GM12878 (cell line): ENCODE measurements around the gene LSM14A. TPM values are rescaled to one million over a fixed set of nuclear protein-coding genes. Genes with fewer than 3 reads are reported as not detected.

ENCODE experiments used
- ATAC-seq: fragments of 200-7000 bp; cut with Tn5 transposase; 3 replicates; pipeline ENCODE4 v1.9.1; 2020; ENCODE audit warnings: mild to moderate bottlenecking, moderate library complexity
- BruUV-seq: library from RNA; stranded (reverse); fragments of 400-500 nt; replicated peaks from 2 replicates; lab custom pipeline; 2021; lab: Mats Ljungman, UMichigan
- CTCF ChIA-PET: fragments of 300-600 bp; sonication (Branson Sonifier 250); formaldehyde crosslinking; extraction: SDS; loops from one replicate; lab custom pipeline; 2021; ENCODE audit warnings: inconsistent platforms; lab: Yijun Ruan, JAX
- POLR2A ChIA-PET: fragments of 350-600 bp; formaldehyde crosslinking; extraction: SDS; loops from one replicate; lab custom pipeline; 2021; ENCODE audit warnings: inconsistent platforms; lab: Charles Lee
- RAD21 ChIA-PET: fragments of 300-600 bp; sonication (Branson Sonifier 250); formaldehyde crosslinking; loops from one replicate; lab custom pipeline; 2023; ENCODE audit warnings: antibody characterized with exemption; ENCODE audit not compliant: unreplicated experiment; lab: Charles Lee
- SMC1A ChIA-PET: fragments of 300-600 bp; sonication (Branson Sonifier 250); formaldehyde crosslinking; loops from one replicate; lab custom pipeline; 2023; ENCODE audit not compliant: unreplicated experiment, uncharacterized antibody; lab: Charles Lee
- DNase-seq: peaks from one replicate; pipeline ENCODE4 v3.0.0-alpha.2; 2011; ENCODE audit warnings: low read depth, low spot score
- FAIRE-seq: peaks from 3 replicates; lab custom pipeline; 2011; peaks lifted over from hg19 to GRCh38; lab: Jason Lieb, UNC
- H2AFZ ChIP-seq: 2 replicates; pipeline ENCODE4 v1.6.0; 2011; ENCODE audit warnings: low read depth, low read length, control low read depth; ENCODE audit not compliant: control insufficient read depth
- H3K27ac ChIP-seq: 2 replicates; pipeline ENCODE4 v1.5.1; 2011; ENCODE audit warnings: control low read depth; ENCODE audit not compliant: control insufficient read depth, insufficient read depth
- H3K27me3 ChIP-seq, 2 experiments: replicated peaks in 1 of 2; 2 replicates each; pipeline versions ENCODE4 v1.6.0 to v1.6.1; 2011; ENCODE audit warnings: low read length in 1 of 2; ENCODE audit not compliant: control insufficient read depth in 2 of 2, insufficient read depth in 2 of 2
- H3K36me3 ChIP-seq, 2 experiments: 2 replicates each; pipeline ENCODE4 v1.5.1; 2011; ENCODE audit warnings: low read length in 1 of 2; ENCODE audit not compliant: control insufficient read depth in 2 of 2, insufficient read depth in 2 of 2
- H3K4me1 ChIP-seq: 2 replicates; pipeline ENCODE4 v1.6.1; 2011; ENCODE audit warnings: mild to moderate bottlenecking, low read length, moderate library complexity, mixed read lengths; ENCODE audit not compliant: control insufficient read depth, insufficient read depth
- H3K4me2 ChIP-seq: 2 replicates; pipeline ENCODE4 v1.6.0; 2011; ENCODE audit warnings: control low read depth; ENCODE audit not compliant: control insufficient read depth, insufficient read depth
- H3K4me3 ChIP-seq: fragments of 200-600 bp; sonication (generic); 2 replicates; pipeline ENCODE4 v1.5.1; 2016
- H3K79me2 ChIP-seq: 2 replicates; pipeline ENCODE4 v1.6.0; 2011; ENCODE audit warnings: low read length; ENCODE audit not compliant: control insufficient read depth, insufficient read depth
- H3K9ac ChIP-seq: 2 replicates; pipeline ENCODE4 v1.8.0; 2011; ENCODE audit warnings: low read length, control low read depth, mixed read lengths; ENCODE audit not compliant: control insufficient read depth, insufficient read depth
- H3K9me3 ChIP-seq: replicated peaks from 3 replicates; pipeline ENCODE4 v1.5.1; 2011; ENCODE audit warnings: mild to moderate bottlenecking, low read length; ENCODE audit not compliant: control insufficient read depth, insufficient read depth
- H4K20me1 ChIP-seq: 2 replicates; pipeline ENCODE4 v1.6.0; 2011; ENCODE audit not compliant: control insufficient read depth, insufficient read depth
- BHLHE40 ChIP-seq, 2 experiments: fragments of 450-650 bp in 1 of 2; IDR thresholded peaks; 2 replicates each; pipeline ENCODE4 v1.6.1; 2011 to 2017; ENCODE audit warnings: low read depth in 2 of 2, borderline replicate concordance in 1 of 2, improper control_type of control experiment in 1 of 2, low read length in 1 of 2, mild to moderate bottlenecking in 1 of 2
- ETV6 ChIP-seq, 2 experiments: fragments of 450-650 bp in 1 of 2; IDR thresholded peaks in 1 of 2; conservative IDR thresholded peaks in 1 of 2; 2 replicates each; pipeline ENCODE4 v1.6.1; 2014; ENCODE audit warnings: antibody characterized with exemption in 1 of 2, borderline replicate concordance in 1 of 2, low read depth in 1 of 2, mild to moderate bottlenecking in 1 of 2, moderate library complexity in 1 of 2
- IKZF2 ChIP-seq, 2 experiments: fragments of 450-650 bp; IDR thresholded peaks; 2 replicates each; pipeline ENCODE4 v1.6.1; 2017; ENCODE audit warnings: mild to moderate bottlenecking in 2 of 2, moderate library complexity in 2 of 2
- NBN ChIP-seq: fragments of 450-650 bp; IDR thresholded peaks from 2 replicates; pipeline ENCODE4 v1.6.1; 2016
- NFYA ChIP-seq: IDR thresholded peaks from 2 replicates; pipeline ENCODE4 v1.6.1; 2011; ENCODE audit warnings: low read depth, mild to moderate bottlenecking, low read length, improper control_type of control experiment, borderline replicate concordance
- NR2F1 ChIP-seq: fragments of 450-650 bp; conservative IDR thresholded peaks from 2 replicates; pipeline ENCODE4 v1.6.1; 2017; ENCODE audit warnings: mild to moderate bottlenecking
- POU2F2 ChIP-seq: IDR thresholded peaks from 3 replicates; pipeline ENCODE4 v1.6.1; 2011; ENCODE audit warnings: low read depth, mild to moderate bottlenecking, low read length, borderline replicate concordance
- SMC3 ChIP-seq: IDR thresholded peaks from 2 replicates; pipeline ENCODE4 v1.6.1; 2011; ENCODE audit warnings: low read length, improper control_type of control experiment, borderline replicate concordance
- SP1 ChIP-seq: IDR thresholded peaks from one replicate; pipeline ENCODE4 v1.6.1; 2011; ENCODE audit warnings: low read depth, low read length
- TBL1XR1 ChIP-seq: IDR thresholded peaks from 2 replicates; pipeline ENCODE4 v1.6.1; 2012; ENCODE audit warnings: low read depth, low read length, improper control_type of control experiment
- ZNF687 ChIP-seq: fragments of 450-650 bp; IDR thresholded peaks from 2 replicates; pipeline ENCODE4 v1.6.1; 2017; ENCODE audit warnings: mild to moderate bottlenecking, moderate library complexity
- whole genome bisulfite sequencing: methylation state at CpG from one replicate; pipeline ENCODE4 v1.1.6; 2016; ENCODE audit warnings: low lambda C conversion rate; ENCODE audit not compliant: insufficient replicate concordance, insufficient coverage; ENCODE audit errors: missing lambda C conversion rate; 5-methylcytosine and 5-hydroxymethylcytosine counted together
- in situ Hi-C: fragments of 300-500 bp; cut with MboI; formaldehyde crosslinking; loops from 9 replicates; pipeline ENCODE4 v1.14.3; 2018; ENCODE audit warnings: mixed read lengths
- intact Hi-C: fragments of 100-400 bp; cut with micrococcal nuclease; formaldehyde crosslinking; loops from one replicate; pipeline ENCODE4 v1.14.2; 2022; ENCODE audit not compliant: unreplicated experiment
- polyA plus RNA-seq, 11 experiments: library from polyadenylated mRNA; depleted of rRNA in 4 of 11; unstranded in 6 of 11; stranded (reverse) in 5 of 11; fragments of >200 nt; fragmentation: Nextera tagmentation in 4 of 11; fragmentation: Illumina TruSeq in 1 of 11; extraction: Ambion mirVana in 4 of 11; extraction: Trizol in 1 of 11; gene quantifications; 1 replicate in 1 of 11; 2 replicates in 10 of 11; pipeline versions ENCODE4 v1.2.1 to v1.2.3, GENCODE V29; 2011 to 2016; ENCODE audit warnings: inconsistent platforms in 2 of 11, missing spikeins in 2 of 11, low read depth in 1 of 11
- total RNA-seq, 4 experiments: library from RNA; depleted of rRNA in 3 of 4; stranded (reverse); fragments of >200 nt in 3 of 4; fragmentation: Illumina TruSeq in 1 of 4; extraction: Trizol in 1 of 4; gene quantifications; 2 replicates each; pipeline versions ENCODE4 v1.2.1 to v1.2.3, GENCODE V29; 2013 to 2021
- TF ChIP-seq, protein P1 (sequence below): fragments of 450-650 bp; IDR thresholded peaks from 2 replicates; pipeline ENCODE4 v1.6.1; 2017; ENCODE audit warnings: antibody characterized with exemption, mild to moderate bottlenecking, moderate library complexity
- TF ChIP-seq, protein P2 (sequence below): IDR thresholded peaks from 2 replicates; pipeline ENCODE4 v1.6.1; 2012; ENCODE audit warnings: low read depth, low read length, improper control_type of control experiment

LSM14A gene
- total and polyA plus RNA-seq, 10 of the 15 experiments (the other 5 are each of a cell fraction or from before 2014, with no cell fraction given) = 21.9 to 193 (median 89.4) TPM

DNA sequence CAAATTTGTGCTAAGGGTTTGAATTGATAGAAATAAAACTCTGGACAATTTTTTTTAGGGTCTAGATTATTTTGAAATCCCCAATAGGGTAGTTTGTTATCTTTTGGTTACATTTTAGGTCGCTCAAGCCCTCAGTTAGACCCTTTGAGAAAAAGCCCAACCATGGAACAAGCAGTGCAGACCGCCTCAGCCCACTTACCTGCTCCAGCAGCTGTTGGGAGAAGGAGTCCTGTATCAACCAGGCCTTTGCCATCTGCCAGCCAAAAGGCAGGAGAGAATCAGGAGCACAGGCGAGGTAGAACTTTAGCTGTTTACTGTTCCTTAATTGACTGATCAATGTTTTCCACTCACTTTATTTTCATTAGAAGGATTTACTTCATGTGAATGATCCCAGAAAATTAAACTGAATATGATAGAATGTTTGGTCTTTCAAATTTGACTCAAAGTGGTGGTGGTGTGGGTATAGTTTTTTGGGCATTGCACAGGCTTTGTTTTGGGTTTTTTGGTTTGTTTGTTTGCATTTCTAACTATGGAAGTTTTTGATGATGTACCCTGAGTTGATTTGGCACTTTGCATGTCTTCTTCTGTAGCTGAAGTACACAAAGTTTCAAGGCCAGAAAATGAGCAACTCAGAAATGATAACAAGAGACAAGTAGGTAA lies 42.8 kb downstream of the LSM14A start:
- peaks cover 1 to 31% of the 10 kb centered on the region in 2 experiments for H3K36me3 ChIP-seq

More for the DNA sequence above, 42.8 kb downstream of the LSM14A start:
- H3K27ac ChIP-seq = no peak overlapping the region
- H3K79me2 ChIP-seq = no peaks in the 10 kb centered on the region
- SMC1A ChIA-PET = interaction anchor here (1.5 to 2.4 kb wide), 2 partner anchors 21 to 28 kb away, joined by 4 to 6 read pairs; no protein-coding TSS in a partner anchor
- H3K4me2 ChIP-seq = no peak overlapping the region
- H2AFZ ChIP-seq = no peak overlapping the region
- no peak for DNase-seq
- no peak for TF ChIP-seq ETV6 (conservative IDR thresholded peaks at IDR 0.05 in 1 of 2, IDR thresholded peaks at IDR 0.05 in 1 of 2; ENCODE audit: borderline replicate concordance in 1 of 2, low read depth in 1 of 2)
- TF ChIP-seq, protein P1, sequence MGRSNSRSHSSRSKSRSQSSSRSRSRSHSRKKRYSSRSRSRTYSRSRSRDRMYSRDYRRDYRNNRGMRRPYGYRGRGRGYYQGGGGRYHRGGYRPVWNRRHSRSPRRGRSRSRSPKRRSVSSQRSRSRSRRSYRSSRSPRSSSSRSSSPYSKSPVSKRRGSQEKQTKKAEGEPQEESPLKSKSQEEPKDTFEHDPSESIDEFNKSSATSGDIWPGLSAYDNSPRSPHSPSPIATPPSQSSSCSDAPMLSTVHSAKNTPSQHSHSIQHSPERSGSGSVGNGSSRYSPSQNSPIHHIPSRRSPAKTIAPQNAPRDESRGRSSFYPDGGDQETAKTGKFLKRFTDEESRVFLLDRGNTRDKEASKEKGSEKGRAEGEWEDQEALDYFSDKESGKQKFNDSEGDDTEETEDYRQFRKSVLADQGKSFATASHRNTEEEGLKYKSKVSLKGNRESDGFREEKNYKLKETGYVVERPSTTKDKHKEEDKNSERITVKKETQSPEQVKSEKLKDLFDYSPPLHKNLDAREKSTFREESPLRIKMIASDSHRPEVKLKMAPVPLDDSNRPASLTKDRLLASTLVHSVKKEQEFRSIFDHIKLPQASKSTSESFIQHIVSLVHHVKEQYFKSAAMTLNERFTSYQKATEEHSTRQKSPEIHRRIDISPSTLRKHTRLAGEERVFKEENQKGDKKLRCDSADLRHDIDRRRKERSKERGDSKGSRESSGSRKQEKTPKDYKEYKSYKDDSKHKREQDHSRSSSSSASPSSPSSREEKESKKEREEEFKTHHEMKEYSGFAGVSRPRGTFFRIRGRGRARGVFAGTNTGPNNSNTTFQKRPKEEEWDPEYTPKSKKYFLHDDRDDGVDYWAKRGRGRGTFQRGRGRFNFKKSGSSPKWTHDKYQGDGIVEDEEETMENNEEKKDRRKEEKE = no peak
- TF ChIP-seq, protein P2, sequence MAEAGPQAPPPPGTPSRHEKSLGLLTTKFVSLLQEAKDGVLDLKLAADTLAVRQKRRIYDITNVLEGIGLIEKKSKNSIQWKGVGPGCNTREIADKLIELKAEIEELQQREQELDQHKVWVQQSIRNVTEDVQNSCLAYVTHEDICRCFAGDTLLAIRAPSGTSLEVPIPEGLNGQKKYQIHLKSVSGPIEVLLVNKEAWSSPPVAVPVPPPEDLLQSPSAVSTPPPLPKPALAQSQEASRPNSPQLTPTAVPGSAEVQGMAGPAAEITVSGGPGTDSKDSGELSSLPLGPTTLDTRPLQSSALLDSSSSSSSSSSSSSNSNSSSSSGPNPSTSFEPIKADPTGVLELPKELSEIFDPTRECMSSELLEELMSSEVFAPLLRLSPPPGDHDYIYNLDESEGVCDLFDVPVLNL = no peak
- no peak for TF ChIP-seq ZNF687
- TF ChIP-seq NFYA = no peak
- TF ChIP-seq POU2F2 = no peak
- TF ChIP-seq TBL1XR1 = no peak
- no peak for TF ChIP-seq NBN
- TF ChIP-seq BHLHE40 (IDR thresholded peaks at IDR 0.05; ENCODE audit: borderline replicate concordance in 1 of 2, low read depth in 2 of 2, low read length in 1 of 2) = no peak
- no peak for TF ChIP-seq SMC3
- no peak for TF ChIP-seq IKZF2 (IDR thresholded peaks at IDR 0.05)
- TF ChIP-seq SP1 = no peak
- no peak for TF ChIP-seq NR2F1
- TF ChIP-seq, all 136 proteins: peak for 0
- WGBS = 96% methylated on average over 3 of the region's 3 CpGs
- ATAC-seq (no peak), FAIRE-seq (no peak)
- Histone ChIP-seq H4K20me1 (no peaks in the 10 kb centered on the region), H3K27me3 (no peaks in the 10 kb centered on the region), H3K9me3 (no peaks in the 10 kb centered on the region), H3K4me1 (peaks cover 10% of the 10 kb centered on the region), H3K9ac (no peak overlapping the region), H3K4me3 (no peak overlapping the region)
- in situ Hi-C loops = no loop called here
- intact Hi-C loops = loop anchor here (5.0 kb wide), 1 partner anchor 43 kb away; the partner anchor contains the start of gene LSM14A
- ChIA-PET RAD21 (no interaction called here), POLR2A (no interaction called here), CTCF (interaction anchor here (0.6 kb wide), 1 partner anchor 779 kb away, joined by 3 read pairs; no protein-coding TSS in a partner anchor)
- no TSS peak for BruUV-seq
